AG10803 (cell line): ENCODE data around the gene DNAH7.

Experiments
- DNase-seq: peaks from one replicate; pipeline ENCODE4 v3.0.0; 2010; ENCODE audit warnings: low read depth
- H3K4me3 ChIP-seq: 2 replicates; pipeline ENCODE4 v1.5.1; 2011; ENCODE audit warnings: mild to moderate bottlenecking, low read length, control low read depth
- TF ChIP-seq, protein P1 (sequence below): conservative IDR thresholded peaks from 2 replicates; pipeline ENCODE4 v1.5.1; 2011; ENCODE audit warnings: mild to moderate bottlenecking, low read length, control low read depth, inconsistent platforms

The DNAH7 gene

DNA sequence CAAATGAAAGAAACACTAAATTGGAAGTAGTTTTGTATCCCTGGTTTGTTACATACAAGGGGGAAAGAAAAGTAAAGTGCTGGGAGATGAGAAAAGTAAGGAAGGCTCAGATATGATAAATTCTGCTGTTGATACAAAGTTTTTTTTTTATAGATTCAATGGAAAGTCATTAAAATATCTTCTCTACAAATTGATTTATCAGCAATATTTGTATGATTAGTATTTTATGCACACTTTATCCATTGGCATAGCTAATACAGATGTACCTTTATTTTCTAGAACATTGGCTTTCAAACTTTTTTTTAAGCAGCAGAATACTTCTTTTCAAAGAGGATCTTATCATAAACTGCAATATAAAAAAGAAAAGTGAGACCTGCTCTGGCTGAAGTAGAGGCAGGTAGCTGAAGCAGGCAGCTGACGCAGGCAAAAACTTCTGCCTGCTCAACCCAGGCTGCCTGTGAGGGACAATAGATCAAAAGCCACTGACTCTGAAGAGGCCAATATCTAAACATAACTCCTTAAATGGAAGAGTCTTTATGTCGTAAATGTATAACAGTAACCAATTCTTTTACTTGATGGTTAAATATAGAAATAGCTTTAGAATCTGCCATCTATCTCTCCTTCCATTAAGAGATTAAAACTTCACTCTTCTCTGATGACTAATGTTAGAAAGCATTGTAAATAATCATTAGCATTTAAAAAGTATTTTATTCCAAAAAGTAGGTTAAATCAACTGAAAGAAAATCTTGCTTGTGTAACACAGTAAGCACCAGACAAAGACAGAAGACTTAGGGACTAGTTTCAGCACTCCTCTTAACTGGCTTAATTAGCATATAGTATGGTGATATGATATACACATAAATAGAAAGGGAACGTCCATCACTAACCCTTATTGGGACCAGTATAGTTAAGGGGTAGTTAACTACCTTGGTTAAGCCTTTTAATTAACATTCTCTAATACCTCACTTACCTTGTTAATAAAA, 237.4 kb downstream of the DNAH7 start:
- no peak for DNase-seq
- TF ChIP-seq, protein P1, sequence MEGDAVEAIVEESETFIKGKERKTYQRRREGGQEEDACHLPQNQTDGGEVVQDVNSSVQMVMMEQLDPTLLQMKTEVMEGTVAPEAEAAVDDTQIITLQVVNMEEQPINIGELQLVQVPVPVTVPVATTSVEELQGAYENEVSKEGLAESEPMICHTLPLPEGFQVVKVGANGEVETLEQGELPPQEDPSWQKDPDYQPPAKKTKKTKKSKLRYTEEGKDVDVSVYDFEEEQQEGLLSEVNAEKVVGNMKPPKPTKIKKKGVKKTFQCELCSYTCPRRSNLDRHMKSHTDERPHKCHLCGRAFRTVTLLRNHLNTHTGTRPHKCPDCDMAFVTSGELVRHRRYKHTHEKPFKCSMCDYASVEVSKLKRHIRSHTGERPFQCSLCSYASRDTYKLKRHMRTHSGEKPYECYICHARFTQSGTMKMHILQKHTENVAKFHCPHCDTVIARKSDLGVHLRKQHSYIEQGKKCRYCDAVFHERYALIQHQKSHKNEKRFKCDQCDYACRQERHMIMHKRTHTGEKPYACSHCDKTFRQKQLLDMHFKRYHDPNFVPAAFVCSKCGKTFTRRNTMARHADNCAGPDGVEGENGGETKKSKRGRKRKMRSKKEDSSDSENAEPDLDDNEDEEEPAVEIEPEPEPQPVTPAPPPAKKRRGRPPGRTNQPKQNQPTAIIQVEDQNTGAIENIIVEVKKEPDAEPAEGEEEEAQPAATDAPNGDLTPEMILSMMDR: no peak
- H3K4me3 ChIP-seq: no peak overlapping the region

DNA sequence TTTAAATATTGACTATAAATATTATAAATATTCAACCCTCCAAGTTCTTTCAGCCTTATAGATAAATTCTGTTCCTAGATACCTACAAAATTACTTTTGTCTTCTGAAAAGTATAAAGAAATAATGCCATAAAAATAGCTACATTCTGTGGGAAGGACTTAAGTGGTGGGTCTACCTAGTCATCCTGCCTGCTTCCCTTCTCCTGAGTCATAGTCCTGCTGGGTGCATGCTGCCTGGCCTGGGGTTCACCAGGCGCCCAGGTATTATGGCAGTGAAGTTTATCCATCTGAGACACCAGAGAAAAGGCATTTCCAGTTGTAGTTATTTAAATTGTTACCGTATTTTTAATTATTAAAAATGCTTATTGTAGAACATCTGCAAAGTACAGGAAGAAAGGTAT, 244.2 kb downstream of the DNAH7 start:
- DNase-seq: no peak
- no peak overlapping the region for H3K4me3 ChIP-seq
- TF ChIP-seq, protein P1: no peak

DNA sequence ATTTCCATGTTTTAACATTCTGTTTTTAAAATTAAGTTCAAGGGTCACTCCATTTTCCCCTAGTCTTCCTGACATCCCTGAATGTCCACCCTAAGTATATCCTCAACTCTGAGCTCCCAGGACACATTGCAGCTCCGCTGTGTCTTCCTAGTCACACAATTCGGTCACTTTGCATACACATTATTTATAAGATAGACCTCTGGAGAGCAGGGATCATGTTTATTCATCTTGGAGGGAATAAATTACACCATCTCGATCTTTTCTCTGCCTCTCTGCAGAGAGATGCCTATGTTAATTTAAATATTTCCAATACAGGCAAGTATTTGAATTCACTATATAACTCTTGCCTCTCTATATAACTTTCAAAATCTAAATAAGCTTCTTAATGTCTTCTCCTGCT, 245.4 kb downstream of the DNAH7 start:
- TF ChIP-seq, protein P1: no peak
- no peak for DNase-seq
- H3K4me3 ChIP-seq: no peak overlapping the region

DNA sequence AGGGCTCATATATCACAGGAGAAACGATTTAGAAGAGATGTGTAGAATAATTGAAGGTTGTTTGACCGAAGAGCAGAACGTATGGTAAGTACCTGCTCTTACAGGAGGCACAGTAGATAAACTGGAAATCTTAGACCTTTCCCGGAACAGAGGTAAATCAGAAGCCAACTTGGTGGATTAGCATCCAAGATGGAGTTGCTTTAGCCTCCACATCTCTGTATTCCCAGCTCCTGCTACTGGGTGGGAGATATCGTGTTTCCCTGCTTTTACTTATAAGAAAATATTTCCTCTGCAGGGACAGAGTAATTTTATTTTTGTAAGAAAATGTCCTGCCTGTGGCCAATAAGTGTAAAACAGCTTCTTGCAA, 247.1 kb downstream of the DNAH7 start:
- no peak for DNase-seq
- no peak overlapping the region for H3K4me3 ChIP-seq
- TF ChIP-seq, protein P1: no peak

DNA sequence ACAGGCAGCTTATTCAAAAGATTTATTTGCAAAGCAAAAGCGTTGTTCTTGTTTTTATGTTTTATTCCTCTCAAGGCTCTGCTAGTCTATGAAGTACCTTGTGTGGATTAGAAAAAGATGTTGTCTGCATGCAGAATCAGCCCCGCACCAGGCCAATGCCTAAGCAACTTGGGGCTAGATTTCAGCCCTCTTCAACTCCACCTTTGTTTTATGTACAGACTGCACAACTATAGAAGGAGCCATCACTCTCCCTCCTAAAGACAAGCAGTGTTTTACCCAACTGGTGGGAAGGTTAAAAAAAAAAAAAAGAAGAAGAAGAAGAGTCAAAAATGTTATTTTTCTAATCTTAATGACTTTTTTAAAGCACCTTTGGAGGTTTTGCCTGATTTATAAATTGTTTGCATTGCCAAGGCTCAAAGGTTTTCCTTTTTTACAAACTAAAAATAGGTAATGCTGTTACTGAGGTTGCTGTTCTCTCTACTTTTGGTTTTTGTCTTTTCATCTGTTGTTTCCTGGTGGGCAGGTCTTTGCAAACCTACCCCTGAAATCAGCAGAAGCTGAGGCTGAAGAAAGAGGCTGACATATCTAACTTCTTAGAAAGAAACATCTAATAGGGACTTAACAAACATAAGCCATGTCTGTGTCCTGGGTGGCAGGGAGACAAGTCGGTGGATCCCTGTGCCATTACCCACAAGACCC, 247.6 kb downstream of the DNAH7 start:
- TF ChIP-seq, protein P1: no peak
- peak; percentile 4 for DNase-seq
- no peak overlapping the region for H3K4me3 ChIP-seq

DNA sequence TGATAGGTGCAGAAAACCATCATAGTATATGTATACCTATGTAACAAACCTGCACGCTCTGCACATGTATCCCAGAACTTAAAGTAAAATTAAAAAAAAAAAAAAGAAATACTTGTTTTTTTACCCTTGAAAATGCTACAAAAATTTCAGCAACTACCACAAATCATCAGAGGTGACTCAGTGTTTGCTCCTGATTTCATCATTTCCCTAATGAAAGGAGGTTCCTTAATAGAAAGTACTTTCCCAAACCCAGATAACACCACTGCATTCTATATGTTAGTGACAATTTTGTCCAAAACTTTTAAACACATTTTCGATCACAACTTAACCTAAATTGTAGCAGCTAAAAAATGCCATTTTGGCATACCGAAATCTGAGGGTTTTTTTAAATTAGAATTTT, 248.3 kb downstream of the DNAH7 start:
- peak; percentile 72 for DNase-seq
- no peak overlapping the region for H3K4me3 ChIP-seq
- TF ChIP-seq, protein P1: no peak
